Fibroblast of villous mesenchyme (primary cell): ENCODE data around the gene TM7SF2. TPM values are rescaled to one million over a fixed set of nuclear protein-coding genes. Genes with fewer than 3 reads are reported as not detected.

ENCODE experiments used
- DNase-seq: peaks from one replicate; pipeline ENCODE4 v3.0.0-alpha.2; 2010; ENCODE audit warnings: low read depth
- H3K4me3 ChIP-seq: 2 replicates; pipeline ENCODE4 v1.5.1; 2011; ENCODE audit warnings: low read depth, mild to moderate bottlenecking, low read length
- total RNA-seq: library from RNA; depleted of rRNA; stranded (reverse); fragments of >200 nt; gene quantifications from 2 replicates; pipeline ENCODE4 v1.2.3, GENCODE V29; 2012
- TF ChIP-seq, protein P1 (sequence below): IDR thresholded peaks from 2 replicates; pipeline ENCODE4 v1.5.1; 2012; ENCODE audit warnings: low read depth, mild to moderate bottlenecking, low read length; ENCODE audit not compliant: insufficient read depth

TM7SF2 gene
- total RNA-seq, 1 donor = 45.8 TPM

DNA sequence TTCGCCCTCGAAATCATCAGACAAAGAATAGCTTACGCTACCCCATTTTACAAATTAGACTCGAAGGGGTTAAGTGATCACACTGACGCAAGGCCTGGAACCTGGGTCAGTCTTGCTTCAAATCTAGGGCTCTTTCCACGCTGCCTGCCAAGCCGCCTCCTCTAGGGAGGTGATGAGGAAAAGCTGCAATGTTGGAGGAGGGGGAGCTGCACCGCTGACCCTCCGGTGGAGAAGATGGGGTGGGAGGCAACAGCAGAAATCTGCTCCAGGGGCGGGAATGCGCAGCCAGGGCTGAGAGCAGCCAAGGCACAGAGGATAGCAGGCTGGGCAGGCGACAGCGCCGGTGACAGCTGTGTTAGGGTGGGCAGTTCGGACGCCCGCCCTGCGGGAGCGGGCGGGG, 22.1 kb downstream of the TM7SF2 start:
- TF ChIP-seq, protein P1, sequence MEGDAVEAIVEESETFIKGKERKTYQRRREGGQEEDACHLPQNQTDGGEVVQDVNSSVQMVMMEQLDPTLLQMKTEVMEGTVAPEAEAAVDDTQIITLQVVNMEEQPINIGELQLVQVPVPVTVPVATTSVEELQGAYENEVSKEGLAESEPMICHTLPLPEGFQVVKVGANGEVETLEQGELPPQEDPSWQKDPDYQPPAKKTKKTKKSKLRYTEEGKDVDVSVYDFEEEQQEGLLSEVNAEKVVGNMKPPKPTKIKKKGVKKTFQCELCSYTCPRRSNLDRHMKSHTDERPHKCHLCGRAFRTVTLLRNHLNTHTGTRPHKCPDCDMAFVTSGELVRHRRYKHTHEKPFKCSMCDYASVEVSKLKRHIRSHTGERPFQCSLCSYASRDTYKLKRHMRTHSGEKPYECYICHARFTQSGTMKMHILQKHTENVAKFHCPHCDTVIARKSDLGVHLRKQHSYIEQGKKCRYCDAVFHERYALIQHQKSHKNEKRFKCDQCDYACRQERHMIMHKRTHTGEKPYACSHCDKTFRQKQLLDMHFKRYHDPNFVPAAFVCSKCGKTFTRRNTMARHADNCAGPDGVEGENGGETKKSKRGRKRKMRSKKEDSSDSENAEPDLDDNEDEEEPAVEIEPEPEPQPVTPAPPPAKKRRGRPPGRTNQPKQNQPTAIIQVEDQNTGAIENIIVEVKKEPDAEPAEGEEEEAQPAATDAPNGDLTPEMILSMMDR = no peak
- H3K4me3 ChIP-seq = peak overlapping the region; percentile 90
- DNase-seq = no peak

GRCh38 chr11:65134240-65134951, 22.7 kb downstream of the TM7SF2 start, which contains the start of gene SYVN1:
SYVN1 (minus strand) TSS chr11:65134519; CDS start chr11:65133601, 918 bp downstream.
- peak; percentile 91 for DNase-seq
- TF ChIP-seq, protein P1 = no peak
- H3K4me3 ChIP-seq = peak within 1 kb of the TSS; percentile 90

DNA sequence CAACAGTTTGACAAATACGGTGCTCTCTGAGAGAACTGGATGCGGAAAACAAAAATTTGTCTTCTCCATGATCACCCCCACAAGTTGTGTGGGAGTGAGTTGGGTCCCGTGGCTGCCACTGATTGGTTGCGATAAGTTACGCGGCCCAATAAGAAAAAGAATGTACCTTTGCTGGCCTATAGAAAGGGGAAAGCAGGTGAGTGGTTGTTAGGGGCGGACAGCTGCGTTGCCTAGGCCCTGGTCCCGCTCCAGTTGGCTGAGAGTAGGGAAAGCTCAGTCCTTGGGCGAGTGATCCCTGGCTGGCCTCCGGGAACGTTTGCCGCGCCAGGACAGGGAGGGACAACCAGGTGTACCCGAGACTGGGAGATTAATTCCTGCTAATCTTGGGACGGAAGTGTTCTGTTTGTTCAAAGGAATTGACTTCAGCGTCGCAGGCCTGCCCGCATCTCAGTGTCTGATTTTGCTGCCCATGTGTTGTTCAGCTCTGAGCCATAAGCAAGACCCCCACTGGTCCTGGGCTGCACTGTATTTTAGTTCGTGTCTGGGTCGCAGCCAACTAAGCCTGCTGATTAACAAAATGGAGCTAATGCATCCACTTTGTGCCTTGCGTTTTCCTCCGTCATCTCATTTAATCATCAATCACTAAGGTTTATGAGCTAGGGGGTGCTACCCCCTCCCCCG, 23.4 kb downstream of the TM7SF2 start:
- TF ChIP-seq, protein P1 = no peak
- DNase-seq = peak; percentile 98

DNA sequence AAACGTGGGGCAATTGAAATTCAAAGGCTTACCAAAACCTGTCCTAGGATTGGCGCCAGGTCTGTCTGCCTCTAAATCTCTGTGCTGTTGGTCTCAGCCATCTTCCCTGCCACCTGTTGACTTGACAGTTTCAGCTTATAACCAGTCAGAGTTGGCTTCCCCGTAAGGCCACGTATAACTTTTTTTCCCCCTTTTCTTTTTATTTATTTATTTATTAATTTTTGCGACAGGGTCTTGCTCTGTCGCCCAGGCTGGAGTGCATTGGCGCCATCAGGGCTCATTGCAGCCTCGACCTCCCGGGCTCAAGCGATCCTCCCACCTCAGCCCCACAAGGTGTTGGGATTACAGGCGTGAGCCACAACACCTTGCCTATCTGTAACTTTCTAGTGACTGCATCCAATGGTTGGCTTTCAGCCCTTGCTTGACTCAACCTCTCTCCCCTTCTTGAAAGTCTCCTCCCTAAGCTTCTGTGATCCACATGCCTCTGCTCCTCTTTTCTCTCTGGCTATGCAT, 24.0 kb downstream of the TM7SF2 start:
- DNase-seq = no peak
- H3K4me3 ChIP-seq = peak overlapping the region; percentile 90
- TF ChIP-seq, protein P1 = no peak

More for the DNA sequence above, 23.4 kb downstream of the TM7SF2 start:
- H3K4me3 ChIP-seq = peak overlapping the region; percentile 90

GRCh38 chr11:65136515-65137096, 24.9 kb downstream of the TM7SF2 start:
- TF ChIP-seq, protein P1 = no peak
- H3K4me3 ChIP-seq = no peak overlapping the region
- no peak for DNase-seq

DNA sequence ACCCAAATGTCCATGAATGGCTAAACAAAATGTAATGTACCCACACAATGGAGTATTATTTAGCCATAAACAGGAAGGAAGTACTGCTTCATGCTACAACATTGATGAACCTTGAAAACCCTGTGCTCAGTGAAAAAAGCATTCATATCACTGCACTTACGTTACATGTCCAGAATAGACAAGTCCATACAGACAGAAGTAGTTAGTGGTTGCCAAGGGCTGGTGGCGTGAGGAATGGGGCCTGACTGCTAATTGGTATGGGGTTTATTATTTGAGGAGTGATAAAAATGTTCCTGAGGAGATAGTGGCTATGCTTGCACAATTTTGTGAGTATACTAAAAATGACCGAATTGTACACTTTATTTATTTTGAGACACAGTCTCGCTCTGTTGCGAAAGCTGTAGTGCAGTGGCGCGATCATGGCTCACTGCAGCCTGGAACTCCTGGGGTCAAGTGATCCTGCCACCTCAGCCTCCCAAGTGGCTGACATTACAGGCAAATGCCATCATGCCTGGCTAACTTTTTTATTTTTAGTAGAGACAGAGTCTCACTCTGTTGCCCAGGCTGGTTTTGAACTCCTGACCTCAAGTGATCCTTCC, 30.3 kb downstream of the TM7SF2 start:
- no peak overlapping the region for H3K4me3 ChIP-seq
- no peak for DNase-seq
- TF ChIP-seq, protein P1 = no peak
